ENCODE results near the gene PER3. TPM values are rescaled to one million over a fixed set of nuclear protein-coding genes. Genes with fewer than 3 reads are reported as not detected.

The PER3 gene
- total and polyA plus RNA-seq, 2 of the 13 experiments (the other 11 are each of a cell fraction or from before 2014, with no cell fraction given): 3.0 to 6.0 TPM

DNA sequence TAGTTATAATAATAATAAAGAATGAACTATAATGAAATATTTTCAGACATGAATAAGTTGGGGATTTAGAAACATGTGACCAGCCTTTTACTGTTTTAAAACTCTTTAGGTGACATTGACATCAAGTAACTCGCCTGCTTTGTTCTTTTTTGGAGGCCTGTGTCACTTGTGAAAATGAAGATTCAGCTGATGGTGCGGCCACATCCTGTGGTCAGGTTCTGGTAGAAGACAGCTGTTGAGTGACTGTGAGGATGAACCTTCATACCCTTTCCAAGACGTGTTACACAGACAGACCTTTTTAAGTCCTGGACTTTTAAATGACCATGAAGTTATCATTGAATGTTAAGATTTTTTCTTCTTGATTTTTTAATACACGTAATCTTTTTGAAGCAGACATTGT, 58.4 kb downstream of the PER3 start (continued):
- TF ChIP-seq ZNF512B (CRISPR knock-in tag; IDR thresholded peaks at IDR 0.05; ENCODE audit: borderline replicate concordance): no peak
- TF ChIP-seq, protein P1, sequence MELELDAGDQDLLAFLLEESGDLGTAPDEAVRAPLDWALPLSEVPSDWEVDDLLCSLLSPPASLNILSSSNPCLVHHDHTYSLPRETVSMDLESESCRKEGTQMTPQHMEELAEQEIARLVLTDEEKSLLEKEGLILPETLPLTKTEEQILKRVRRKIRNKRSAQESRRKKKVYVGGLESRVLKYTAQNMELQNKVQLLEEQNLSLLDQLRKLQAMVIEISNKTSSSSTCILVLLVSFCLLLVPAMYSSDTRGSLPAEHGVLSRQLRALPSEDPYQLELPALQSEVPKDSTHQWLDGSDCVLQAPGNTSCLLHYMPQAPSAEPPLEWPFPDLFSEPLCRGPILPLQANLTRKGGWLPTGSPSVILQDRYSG (CRISPR knock-in tag; IDR thresholded peaks at IDR 0.05): no peak
- TF ChIP-seq THAP8 (CRISPR knock-in tag; IDR thresholded peaks at IDR 0.05; ENCODE audit: borderline replicate concordance): no peak

GRCh38 chr1:7845761-7846160, 61.7 kb downstream of the PER3 start:
- H3K27me3 ChIP-seq (ENCODE audit: control insufficient read depth in 1 of 2, insufficient read depth in 2 of 2, low read length in 2 of 2): 0 out of 5 replicates have a peak, but pooled peaks cover 0 to 4% of the 10 kb centered on the region in 2 experiments
- no TSS peak for BruUV-seq (replicated peaks)
- no peaks in the 10 kb centered on the region for H3K79me2 ChIP-seq (ENCODE audit: insufficient read depth, low read length)
- H2AFZ ChIP-seq (ENCODE audit: low read length): no peak overlapping the region
- ChIA-PET CTCF (ENCODE audit: low intra/inter-chr PET ratio, low total read pairs) (no interaction called here), POLR2A (no interaction called here)
- H4K20me1 ChIP-seq (ENCODE audit: insufficient read depth, low read length): no peaks in the 10 kb centered on the region
- H3K9ac ChIP-seq (ENCODE audit: insufficient read depth, low read depth, low read length): no peak overlapping the region
- DNase-seq (ENCODE audit: low spot score) (no peak), ATAC-seq (no peak), FAIRE-seq (no peak)
- H3K4me3 ChIP-seq (replicated peaks in 1 of 3; ENCODE audit: insufficient read depth in 1 of 3, low read depth in 2 of 3, low read length in 3 of 3): no peak overlapping the region
- intact Hi-C loops (cut with micrococcal nuclease; ENCODE audit: unreplicated experiment): no loop called here
- no peak overlapping the region for H3K27ac ChIP-seq (ENCODE audit: extremely low read length, insufficient read depth, low read length)
- no peaks in the 10 kb centered on the region for H3K4me1 ChIP-seq (ENCODE audit: insufficient read depth, low read length)
- H3K9me3 ChIP-seq (ENCODE audit: low read length): no peaks in the 10 kb centered on the region
- no peaks in the 10 kb centered on the region for H3K36me3 ChIP-seq (replicated peaks in 1 of 2; ENCODE audit: control insufficient read depth in 1 of 2, insufficient read depth in 2 of 2, low read length in 2 of 2)
- 95% methylated on average over 2 of the region's 2 CpGs for WGBS (ENCODE audit: low lambda C conversion rate)
- no peak overlapping the region for H3K4me2 ChIP-seq (ENCODE audit: low read depth, low read length)
- in situ Hi-C loops (cut with HindIII; ENCODE audit: extremely low pct_ligation_motif_present, low pct_unique_long_range_greater_than_20kb): no loop called here
- TF ChIP-seq TBL1XR1 (IDR thresholded peaks at IDR 0.05; ENCODE audit: borderline replicate concordance, low read length, partially characterized antibody): no peak
- TF ChIP-seq E2F5 (CRISPR knock-in tag; conservative IDR thresholded peaks at IDR 0.05): no peak
- no peak for TF ChIP-seq ZSCAN29 (CRISPR knock-in tag; conservative IDR thresholded peaks at IDR 0.05)
- no peak for TF ChIP-seq KLF6 (CRISPR knock-in tag; IDR thresholded peaks at IDR 0.05)
- no peak for TF ChIP-seq ZNF7 (CRISPR knock-in tag; IDR thresholded peaks at IDR 0.05)
- no peak for TF ChIP-seq REL (CRISPR knock-in tag; conservative IDR thresholded peaks at IDR 0.05)
- TF ChIP-seq NFYB (CRISPR knock-in tag; IDR thresholded peaks at IDR 0.05): no peak
- TF ChIP-seq U2AF1 (optimal IDR thresholded peaks at IDR 0.05; ENCODE audit: low read depth, low read length): no peak
- TF ChIP-seq TFAP4 (IDR thresholded peaks at IDR 0.05; ENCODE audit: borderline replicate concordance, low read depth): no peak
- TF ChIP-seq ELF4 (CRISPR knock-in tag; IDR thresholded peaks at IDR 0.05; ENCODE audit: borderline replicate concordance): no peak
- no peak for TF ChIP-seq IKZF4 (CRISPR knock-in tag; IDR thresholded peaks at IDR 0.05; ENCODE audit: borderline replicate concordance, low read depth, not compliant biosample characterization)
- no peak for TF ChIP-seq ZFAT (CRISPR knock-in tag; conservative IDR thresholded peaks at IDR 0.05)
